HG03108 (cell line): ENCODE data around the gene MS4A4A.
"Not testable (repeated sequence)": the region's sequence is repeated elsewhere in the genome, so short reads cannot be mapped to it uniquely, and the experiment has no call there.

ENCODE experiments used
- ATAC-seq: cut with Tn5 transposase; IDR thresholded peaks from one replicate; pipeline ENCODE4 v1.9.1; 2021; ENCODE audit warnings: moderate library complexity; ENCODE audit not compliant: unreplicated experiment

MS4A4A gene

GRCh38 chr11:60280412-60280811 is at the start of gene MS4A4A:
Gene MS4A4A (plus strand): TSS chr11:60280666. CDS start chr11:60280676, 10 bp downstream.
- no peak for ATAC-seq

- no peak for ATAC-seq
These were observed 49.8 kb upstream of the MS4A4A start for GRCh38 chr11:60230681-60231080.

- ATAC-seq: no peak
These were observed 45.1 kb upstream of the MS4A4A start for GRCh38 chr11:60235321-60235720.

GRCh38 chr11:60240662-60241061 is 39.8 kb upstream of the MS4A4A start:
- ATAC-seq: no peak

- no peak for ATAC-seq
These were observed 38.7 kb upstream of the MS4A4A start for GRCh38 chr11:60241786-60242185.

GRCh38 chr11:60242740-60243239 is 37.7 kb upstream of the MS4A4A start, which contains the start of gene MS4A4E:
Gene MS4A4E (minus strand): TSS chr11:60243137. CDS start chr11:60230055, 13,082 bp downstream.
- ATAC-seq: no peak

- ATAC-seq: no peak
These were observed 28.8 kb upstream of the MS4A4A start for GRCh38 chr11:60251485-60252212.

GRCh38 chr11:60252213-60253108 is 28.0 kb upstream of the MS4A4A start:
- ATAC-seq: no peak

- ATAC-seq: no peak
These were observed 22.3 kb upstream of the MS4A4A start for GRCh38 chr11:60257956-60258722.

- ATAC-seq: no peak
These were observed 19.5 kb upstream of the MS4A4A start for GRCh38 chr11:60261014-60261413.

- no peak for ATAC-seq
These were observed 17.1 kb upstream of the MS4A4A start for GRCh38 chr11:60263402-60263801.

- no peak for ATAC-seq
These were observed 15.8 kb upstream of the MS4A4A start for GRCh38 chr11:60264644-60265043.

- no peak for ATAC-seq
These were observed 14.9 kb upstream of the MS4A4A start for GRCh38 chr11:60265373-60266214.

- ATAC-seq: no peak
These were observed 6.0 kb upstream of the MS4A4A start for GRCh38 chr11:60274416-60274815.

GRCh38 chr11:60281485-60281884 is 1.0 kb downstream of the MS4A4A start:
- no peak for ATAC-seq

- ATAC-seq: no peak
These were observed 1.8 kb downstream of the MS4A4A start for GRCh38 chr11:60282286-60282685.

GRCh38 chr11:60285411-60286126 is 5.1 kb downstream of the MS4A4A start:
- not testable (repeated sequence) for ATAC-seq

- no peak for ATAC-seq
These were observed 8.1 kb downstream of the MS4A4A start for GRCh38 chr11:60288531-60288930.

- ATAC-seq: no peak
These were observed 11.7 kb downstream of the MS4A4A start for GRCh38 chr11:60292145-60292544.
